ENCODE measurements around the gene GBGT1.

- TF ChIP-seq, protein P1, sequence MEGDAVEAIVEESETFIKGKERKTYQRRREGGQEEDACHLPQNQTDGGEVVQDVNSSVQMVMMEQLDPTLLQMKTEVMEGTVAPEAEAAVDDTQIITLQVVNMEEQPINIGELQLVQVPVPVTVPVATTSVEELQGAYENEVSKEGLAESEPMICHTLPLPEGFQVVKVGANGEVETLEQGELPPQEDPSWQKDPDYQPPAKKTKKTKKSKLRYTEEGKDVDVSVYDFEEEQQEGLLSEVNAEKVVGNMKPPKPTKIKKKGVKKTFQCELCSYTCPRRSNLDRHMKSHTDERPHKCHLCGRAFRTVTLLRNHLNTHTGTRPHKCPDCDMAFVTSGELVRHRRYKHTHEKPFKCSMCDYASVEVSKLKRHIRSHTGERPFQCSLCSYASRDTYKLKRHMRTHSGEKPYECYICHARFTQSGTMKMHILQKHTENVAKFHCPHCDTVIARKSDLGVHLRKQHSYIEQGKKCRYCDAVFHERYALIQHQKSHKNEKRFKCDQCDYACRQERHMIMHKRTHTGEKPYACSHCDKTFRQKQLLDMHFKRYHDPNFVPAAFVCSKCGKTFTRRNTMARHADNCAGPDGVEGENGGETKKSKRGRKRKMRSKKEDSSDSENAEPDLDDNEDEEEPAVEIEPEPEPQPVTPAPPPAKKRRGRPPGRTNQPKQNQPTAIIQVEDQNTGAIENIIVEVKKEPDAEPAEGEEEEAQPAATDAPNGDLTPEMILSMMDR (IDR thresholded peaks at IDR 0.05): no peak
- TF ChIP-seq AFF4 (CRISPR knock-in tag; IDR thresholded peaks at IDR 0.05; ENCODE audit: borderline replicate concordance) (no peak), NR1H2 (CRISPR knock-in tag; IDR thresholded peaks at IDR 0.05) (no peak), ZNF281 (CRISPR knock-in tag; IDR thresholded peaks at IDR 0.05) (no peak), JUN (CRISPR knock-in tag; IDR thresholded peaks at IDR 0.05) (no peak), ELF4 (CRISPR knock-in tag; IDR thresholded peaks at IDR 0.05; ENCODE audit: low read depth) (no peak)
Observed at GRCh38 chr9:133180953-133181352, 17.2 kb upstream of the GBGT1 start.

Measured in WTC11 (cell line).